IMR-90 (cell line): ENCODE measurements around the gene SH3GLB2. TPM values are rescaled to one million over a fixed set of nuclear protein-coding genes. Genes with fewer than 3 reads are reported as not detected.
A peak's percentile ranks its signal among the peaks of the same experiment; 100 is the strongest.

Experiments
- ATAC-seq: fragments of 200-7000 bp; cut with Tn5 transposase; 2 replicates; pipeline ENCODE4 v1.9.1; 2020; ENCODE audit warnings: low read depth, mild to moderate bottlenecking, moderate library complexity
- BruUV-seq: library from RNA; stranded (reverse); fragments of 400-500 nt; replicated peaks from 2 replicates; lab custom pipeline; 2021; lab: Mats Ljungman, UMichigan
- CTCF ChIA-PET: fragments of 300-600 bp; formaldehyde crosslinking; extraction: SDS; loops from one replicate; lab custom pipeline; 2021; ENCODE audit warnings: antibody characterized with exemption; lab: Yijun Ruan, JAX
- POLR2A ChIA-PET: fragments of 300-600 bp; sonication (Branson Sonifier 250); formaldehyde crosslinking; loops from one replicate; lab custom pipeline; 2022; ENCODE audit warnings: antibody characterized with exemption; ENCODE audit not compliant: unreplicated experiment; lab: Charles Lee
- DNase-seq: peaks from one replicate; pipeline ENCODE4 v3.0.0; 2013
- H2AFZ ChIP-seq: replicated peaks from 2 replicates; pipeline ENCODE3; 2013; ENCODE audit warnings: low read length, mild to moderate bottlenecking; ENCODE audit not compliant: poor library complexity
- H2AK5ac ChIP-seq: 2 replicates; pipeline ENCODE4 v1.6.1; 2013; ENCODE audit warnings: low read depth, low read length, inconsistent platforms
- H2AK9ac ChIP-seq: replicated peaks from 2 replicates; pipeline ENCODE3; 2013; ENCODE audit warnings: mild to moderate bottlenecking, low read depth, low read length, moderate library complexity; ENCODE audit not compliant: poor library complexity
- H2BK120ac ChIP-seq: 2 replicates; pipeline ENCODE4 v1.6.1; 2013; ENCODE audit warnings: low read depth, low read length, inconsistent platforms
- H2BK15ac ChIP-seq: 3 replicates; pipeline ENCODE4 v1.6.1; 2013; ENCODE audit warnings: low read depth, low read length, inconsistent platforms
- H2BK20ac ChIP-seq: 2 replicates; pipeline ENCODE4 v1.6.1; 2013; ENCODE audit warnings: low read depth, mild to moderate bottlenecking, inconsistent platforms, low read length, moderate library complexity
- H2BK5ac ChIP-seq: 2 replicates; pipeline ENCODE4 v1.6.1; 2013; ENCODE audit warnings: mild to moderate bottlenecking, low read depth, low read length, inconsistent platforms; ENCODE audit not compliant: poor library complexity, severe bottlenecking
- H3K14ac ChIP-seq: replicated peaks from 2 replicates; pipeline ENCODE4 v1.6.1; 2013; ENCODE audit warnings: low read depth, low read length, inconsistent platforms
- H3K18ac ChIP-seq: 2 replicates; pipeline ENCODE4 v1.6.1; 2013; ENCODE audit warnings: low read depth, low read length, control low read depth
- H3K23ac ChIP-seq: 2 replicates; pipeline ENCODE4 v1.6.1; 2013; ENCODE audit warnings: low read depth, low read length, inconsistent platforms
- H3K27ac ChIP-seq: 2 replicates; pipeline ENCODE4 v1.5.1; 2013; ENCODE audit warnings: mild to moderate bottlenecking, control low read depth, low read length; ENCODE audit not compliant: insufficient read depth
- H3K27me3 ChIP-seq: 2 replicates; pipeline ENCODE4 v1.6.1; 2013; ENCODE audit warnings: low read length; ENCODE audit not compliant: control insufficient read depth, insufficient read depth
- H3K36me3 ChIP-seq: 2 replicates; pipeline ENCODE4 v1.6.1; 2013; ENCODE audit warnings: low read length, mixed read lengths; ENCODE audit not compliant: control insufficient read depth, insufficient read depth
- H3K4ac ChIP-seq: 2 replicates; pipeline ENCODE4 v1.6.1; 2013; ENCODE audit warnings: low read depth, low read length, inconsistent platforms
- H3K4me1 ChIP-seq: 2 replicates; pipeline ENCODE4 v1.6.1; 2013; ENCODE audit warnings: low read length, mixed read lengths; ENCODE audit not compliant: control insufficient read depth, insufficient read depth
- H3K4me2 ChIP-seq: 2 replicates; pipeline ENCODE4 v1.6.1; 2013; ENCODE audit warnings: low read depth, mild to moderate bottlenecking, control low read depth, low read length, moderate library complexity
- H3K4me3 ChIP-seq: 2 replicates; pipeline ENCODE4 v1.5.1; 2013; ENCODE audit warnings: low read depth, mild to moderate bottlenecking, control low read depth, low read length, moderate library complexity; ENCODE audit not compliant: insufficient read depth
- H3K56ac ChIP-seq: 2 replicates; pipeline ENCODE4 v1.6.1; 2013; ENCODE audit warnings: low read length, inconsistent platforms; ENCODE audit not compliant: insufficient read depth; ENCODE audit errors: extremely low read depth
- H3K79me1 ChIP-seq, 2 experiments: 2 replicates each; pipeline ENCODE4 v1.6.1; 2013; ENCODE audit warnings: low read length in 2 of 2, inconsistent platforms in 1 of 2, low read depth in 1 of 2
- H3K9ac ChIP-seq: 2 replicates; pipeline ENCODE4 v1.6.1; 2013; ENCODE audit warnings: low read depth, low read length, control low read depth
- H3K9me1 ChIP-seq: 2 replicates; pipeline ENCODE4 v1.6.1; 2013; ENCODE audit warnings: low read length, inconsistent platforms; ENCODE audit not compliant: insufficient read depth
- H3K9me3 ChIP-seq: 2 replicates; pipeline ENCODE4 v1.6.1; 2013; ENCODE audit warnings: low read length; ENCODE audit not compliant: control insufficient read depth, insufficient read depth
- H4K20me1 ChIP-seq: 2 replicates; pipeline ENCODE4 v1.6.1; 2013; ENCODE audit warnings: low read length, inconsistent platforms; ENCODE audit not compliant: insufficient read depth
- H4K5ac ChIP-seq: 2 replicates; pipeline ENCODE4 v1.6.1; 2013; ENCODE audit warnings: mild to moderate bottlenecking, low read depth, low read length, control low read depth
- H4K8ac ChIP-seq, 2 experiments: 2 replicates each; pipeline ENCODE4 v1.6.1; 2013; ENCODE audit warnings: low read depth in 2 of 2, low read length in 2 of 2, control low read depth in 1 of 2, inconsistent platforms in 1 of 2
- H4K91ac ChIP-seq: 2 replicates; pipeline ENCODE4 v1.6.1; 2013; ENCODE audit warnings: low read depth, low read length, inconsistent platforms; ENCODE audit not compliant: insufficient read depth
- BHLHE40 ChIP-seq: fragments of 150-350 bp; IDR thresholded peaks from 2 replicates; pipeline ENCODE4 v1.6.1; 2016; ENCODE audit warnings: mild to moderate bottlenecking, low read depth, low read length
- CEBPB ChIP-seq: IDR thresholded peaks from 2 replicates; pipeline ENCODE4 v1.6.1; 2012; ENCODE audit warnings: low read depth, low read length, improper control_type of control experiment
- CHD1 ChIP-seq: IDR thresholded peaks from 2 replicates; pipeline ENCODE4 v1.6.1; 2012; ENCODE audit warnings: low read depth, low read length, improper control_type of control experiment
- FOS ChIP-seq: fragments of 150-350 bp; IDR thresholded peaks from 2 replicates; pipeline ENCODE4 v1.6.1; 2016; ENCODE audit warnings: low read depth, low read length
- MAFK ChIP-seq: IDR thresholded peaks from 2 replicates; pipeline ENCODE4 v1.6.1; 2012; ENCODE audit warnings: low read depth, low read length, improper control_type of control experiment
- MAZ ChIP-seq: IDR thresholded peaks from 2 replicates; pipeline ENCODE4 v1.6.1; 2012; ENCODE audit warnings: low read depth, mild to moderate bottlenecking, low read length, improper control_type of control experiment, moderate library complexity, borderline replicate concordance
- MXI1 ChIP-seq: IDR thresholded peaks from 2 replicates; pipeline ENCODE4 v1.6.1; 2012; ENCODE audit warnings: low read depth, mild to moderate bottlenecking, low read length, moderate library complexity, borderline replicate concordance
- NFE2L2 ChIP-seq: fragments of 150-350 bp; IDR thresholded peaks from 2 replicates; pipeline ENCODE4 v1.6.1; 2016; ENCODE audit warnings: low read depth, mild to moderate bottlenecking, low read length
- POLR2A ChIP-seq: IDR thresholded peaks from 2 replicates; pipeline ENCODE4 v1.6.1; 2012; ENCODE audit warnings: mild to moderate bottlenecking, low read depth, low read length
- RAD21 ChIP-seq: IDR thresholded peaks from 2 replicates; pipeline ENCODE4 v1.6.1; 2012; ENCODE audit warnings: low read length, improper control_type of control experiment
- RCOR1 ChIP-seq: IDR thresholded peaks from 2 replicates; pipeline ENCODE4 v1.6.1; 2012; ENCODE audit warnings: mild to moderate bottlenecking, low read length, improper control_type of control experiment; ENCODE audit not compliant: insufficient replicate concordance
- RFX5 ChIP-seq: IDR thresholded peaks from 2 replicates; pipeline ENCODE4 v1.8.0; 2012; ENCODE audit warnings: low read depth, mild to moderate bottlenecking, low read length, moderate library complexity
- SMC3 ChIP-seq: fragments of 150-350 bp; IDR thresholded peaks from 2 replicates; pipeline ENCODE4 v1.6.1; 2016; ENCODE audit warnings: low read depth, mild to moderate bottlenecking, antibody characterized with exemption, low read length, moderate library complexity
- WGBS, 2 experiments: methylation state at CpG; one replicate each; pipeline versions ENCODE4 v1.1.5 to v1.1.7; 2013; ENCODE audit warnings: missing lambda C conversion rate in 2 of 2; ENCODE audit not compliant: insufficient read length in 1 of 2; ENCODE audit errors: extremely low coverage in 2 of 2; 5-methylcytosine and 5-hydroxymethylcytosine counted together
- dilution Hi-C: fragments of 300-500 bp; cut with HindIII; formaldehyde crosslinking; loops from one replicate; pipeline ENCODE4 v1.14.3; 2018; ENCODE audit warnings: low sequenced_read_pairs; ENCODE audit not compliant: unreplicated experiment
- in situ Hi-C: fragments of 300-500 bp; cut with MboI; formaldehyde crosslinking; loops from 3 replicates; pipeline ENCODE4 v1.14.3; 2019; ENCODE audit warnings: low sequenced_read_pairs, inconsistent platforms, mixed read lengths
- intact Hi-C: fragments of 100-400 bp; cut with micrococcal nuclease; formaldehyde crosslinking; loops from 2 replicates; pipeline ENCODE4 v1.10.0; 2022
- polyA plus RNA-seq, 3 experiments: library from polyadenylated mRNA; depleted of rRNA; stranded (reverse); fragments of >200 nt; gene quantifications; 2 replicates each; pipeline ENCODE4 v1.2.3, GENCODE V29; 2012; ENCODE audit warnings: low replicate concordance in 1 of 3
- total RNA-seq: library from RNA; depleted of rRNA; stranded (reverse); fragments of >200 nt; gene quantifications from 2 replicates; pipeline ENCODE4 v1.2.3, GENCODE V29; 2012
- TF ChIP-seq, protein P1 (sequence below): fragments of 150-350 bp; IDR thresholded peaks from 2 replicates; pipeline ENCODE4 v1.6.1; 2017; ENCODE audit warnings: mild to moderate bottlenecking, antibody characterized with exemption, low read length, low read depth
- TF ChIP-seq, protein P2 (sequence below): conservative IDR thresholded peaks from 2 replicates; pipeline ENCODE4 v1.5.1; 2012; ENCODE audit warnings: mild to moderate bottlenecking, low read depth, low read length, improper control_type of control experiment

SH3GLB2 gene
- total and polyA plus RNA-seq, 2 of the 4 experiments (the other 2 are of a cell fraction), result 36.4 to 68.4 TPM

DNA sequence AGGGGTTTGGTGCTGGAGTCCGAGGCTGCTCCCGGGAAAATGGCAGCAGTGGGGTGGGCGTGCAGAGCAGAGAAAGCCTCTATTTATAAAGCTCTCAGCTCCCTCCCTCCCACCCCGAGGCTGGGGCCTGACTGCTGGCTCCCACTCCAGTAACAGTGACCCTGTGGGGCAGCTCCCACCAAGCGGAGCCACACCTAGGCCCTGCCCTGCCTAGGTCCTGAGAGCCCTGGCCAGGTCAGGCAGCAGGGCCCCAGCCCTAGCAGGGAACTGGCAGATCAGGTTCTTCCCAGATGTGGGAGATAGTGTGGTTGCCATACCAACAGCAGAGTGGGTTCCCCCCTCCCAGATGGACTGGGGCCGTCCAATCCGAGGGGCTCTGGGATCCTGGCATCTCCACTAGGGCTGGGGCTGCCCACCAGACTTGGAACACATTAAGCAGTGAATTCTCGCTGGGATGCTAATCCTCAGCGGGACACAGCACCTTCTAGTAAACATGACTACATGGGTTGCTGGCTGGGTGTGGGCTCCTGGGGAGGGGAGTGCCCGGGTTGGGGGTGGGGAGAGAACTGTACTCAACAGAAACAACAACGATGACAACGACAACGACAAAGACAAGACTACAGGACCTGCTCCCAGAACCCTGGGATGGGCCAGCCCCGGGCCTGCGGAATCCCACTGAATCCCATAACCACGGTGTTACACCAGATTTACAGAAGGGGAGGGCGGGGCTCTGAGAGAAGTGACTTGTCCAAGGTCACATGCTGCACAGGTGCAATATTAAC lies 1.5 kb downstream of the SH3GLB2 start:
- intact Hi-C loops, result loop anchor here (5.0 kb wide), 1 partner anchor 174 kb away; no protein-coding TSS in a partner anchor
- no peak overlapping the region for H2BK5ac ChIP-seq
- POLR2A ChIA-PET, result no interaction called here
- H3K4me3 ChIP-seq, result 0 out of 2 replicates have a peak overlapping the region, but pooled peaks have one; percentile 96
- peak overlapping the region; percentile 99 for H3K4me2 ChIP-seq
- no peak overlapping the region for H2BK15ac ChIP-seq
- no peak overlapping the region for H3K27ac ChIP-seq
- H2BK20ac ChIP-seq, result no peak overlapping the region
- in situ Hi-C loops, result no loop called here
- BruUV-seq, result no TSS peak
- H3K18ac ChIP-seq, result no peak overlapping the region
- H2AK9ac ChIP-seq, result peak overlapping the region; percentile 98
- DNase-seq, result peak; percentile 24
- CTCF ChIA-PET, result no interaction called here
- no peaks in the 10 kb centered on the region for H3K36me3 ChIP-seq
- H3K27me3 ChIP-seq, result no peaks in the 10 kb centered on the region
- H3K4me1 ChIP-seq, result peaks cover 27% of the 10 kb centered on the region
- peaks cover 19% of the 10 kb centered on the region for H3K9me1 ChIP-seq
- no peak overlapping the region for H4K91ac ChIP-seq
- peaks cover 18 to 51% of the 10 kb centered on the region in 2 experiments for H3K79me1 ChIP-seq
- H3K4ac ChIP-seq, result no peak overlapping the region
- dilution Hi-C loops, result no loop called here
- no peak overlapping the region for H3K56ac ChIP-seq
- no peak overlapping the region for H4K5ac ChIP-seq
- H2AFZ ChIP-seq, result peak overlapping the region; percentile 36
- H2BK120ac ChIP-seq, result no peak overlapping the region
- H4K8ac ChIP-seq, result no peak overlapping the region
- peak overlapping the region; percentile 35 for H2AK5ac ChIP-seq
- H3K23ac ChIP-seq, result peak overlapping the region; percentile 87; the same call in 1 of the 2 replicates
- peaks cover 20% of the 10 kb centered on the region for H4K20me1 ChIP-seq
- ATAC-seq, result no peak
- no peak overlapping the region for H3K14ac ChIP-seq
- H3K9me3 ChIP-seq, result no peaks in the 10 kb centered on the region
- 27% methylated on average over 3 of the region's 17 CpGs; no CpG with 5 or more reads in 1 of the 2 experiments for WGBS, 2 experiments
- H3K9ac ChIP-seq, result no peak overlapping the region
- TF ChIP-seq, protein P1, sequence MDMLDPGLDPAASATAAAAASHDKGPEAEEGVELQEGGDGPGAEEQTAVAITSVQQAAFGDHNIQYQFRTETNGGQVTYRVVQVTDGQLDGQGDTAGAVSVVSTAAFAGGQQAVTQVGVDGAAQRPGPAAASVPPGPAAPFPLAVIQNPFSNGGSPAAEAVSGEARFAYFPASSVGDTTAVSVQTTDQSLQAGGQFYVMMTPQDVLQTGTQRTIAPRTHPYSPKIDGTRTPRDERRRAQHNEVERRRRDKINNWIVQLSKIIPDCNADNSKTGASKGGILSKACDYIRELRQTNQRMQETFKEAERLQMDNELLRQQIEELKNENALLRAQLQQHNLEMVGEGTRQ, result no peak
- TF ChIP-seq RAD21 (no peak), SMC3 (no peak), RFX5 (no peak), CHD1 (no peak), BHLHE40 (no peak), RCOR1 (no peak), POLR2A (no peak), CEBPB (no peak), FOS (no peak), NFE2L2 (no peak), MXI1 (no peak), MAFK (no peak), MAZ (no peak)
- TF ChIP-seq, protein P2, sequence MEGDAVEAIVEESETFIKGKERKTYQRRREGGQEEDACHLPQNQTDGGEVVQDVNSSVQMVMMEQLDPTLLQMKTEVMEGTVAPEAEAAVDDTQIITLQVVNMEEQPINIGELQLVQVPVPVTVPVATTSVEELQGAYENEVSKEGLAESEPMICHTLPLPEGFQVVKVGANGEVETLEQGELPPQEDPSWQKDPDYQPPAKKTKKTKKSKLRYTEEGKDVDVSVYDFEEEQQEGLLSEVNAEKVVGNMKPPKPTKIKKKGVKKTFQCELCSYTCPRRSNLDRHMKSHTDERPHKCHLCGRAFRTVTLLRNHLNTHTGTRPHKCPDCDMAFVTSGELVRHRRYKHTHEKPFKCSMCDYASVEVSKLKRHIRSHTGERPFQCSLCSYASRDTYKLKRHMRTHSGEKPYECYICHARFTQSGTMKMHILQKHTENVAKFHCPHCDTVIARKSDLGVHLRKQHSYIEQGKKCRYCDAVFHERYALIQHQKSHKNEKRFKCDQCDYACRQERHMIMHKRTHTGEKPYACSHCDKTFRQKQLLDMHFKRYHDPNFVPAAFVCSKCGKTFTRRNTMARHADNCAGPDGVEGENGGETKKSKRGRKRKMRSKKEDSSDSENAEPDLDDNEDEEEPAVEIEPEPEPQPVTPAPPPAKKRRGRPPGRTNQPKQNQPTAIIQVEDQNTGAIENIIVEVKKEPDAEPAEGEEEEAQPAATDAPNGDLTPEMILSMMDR, result no peak
